Fibroblast of mammary gland (primary cell): Measurements from ENCODE around the gene MMP17.
A peak's percentile ranks its signal among the peaks of the same experiment; 100 is the strongest.

Experiments
- DNase-seq: peaks from one replicate; pipeline ENCODE4 v3.0.0-alpha.2; 2010; ENCODE audit warnings: low read depth
- H3K4me3 ChIP-seq: 2 replicates; pipeline ENCODE4 v1.5.1; 2011; ENCODE audit warnings: low read depth, mild to moderate bottlenecking, low read length, moderate library complexity; ENCODE audit not compliant: control insufficient read depth
- TF ChIP-seq, protein P1 (sequence below): conservative IDR thresholded peaks from 2 replicates; pipeline ENCODE4 v1.5.1; 2011; ENCODE audit warnings: low read depth, low read length, inconsistent platforms; ENCODE audit not compliant: control insufficient read depth, insufficient read depth

The MMP17 gene

DNA sequence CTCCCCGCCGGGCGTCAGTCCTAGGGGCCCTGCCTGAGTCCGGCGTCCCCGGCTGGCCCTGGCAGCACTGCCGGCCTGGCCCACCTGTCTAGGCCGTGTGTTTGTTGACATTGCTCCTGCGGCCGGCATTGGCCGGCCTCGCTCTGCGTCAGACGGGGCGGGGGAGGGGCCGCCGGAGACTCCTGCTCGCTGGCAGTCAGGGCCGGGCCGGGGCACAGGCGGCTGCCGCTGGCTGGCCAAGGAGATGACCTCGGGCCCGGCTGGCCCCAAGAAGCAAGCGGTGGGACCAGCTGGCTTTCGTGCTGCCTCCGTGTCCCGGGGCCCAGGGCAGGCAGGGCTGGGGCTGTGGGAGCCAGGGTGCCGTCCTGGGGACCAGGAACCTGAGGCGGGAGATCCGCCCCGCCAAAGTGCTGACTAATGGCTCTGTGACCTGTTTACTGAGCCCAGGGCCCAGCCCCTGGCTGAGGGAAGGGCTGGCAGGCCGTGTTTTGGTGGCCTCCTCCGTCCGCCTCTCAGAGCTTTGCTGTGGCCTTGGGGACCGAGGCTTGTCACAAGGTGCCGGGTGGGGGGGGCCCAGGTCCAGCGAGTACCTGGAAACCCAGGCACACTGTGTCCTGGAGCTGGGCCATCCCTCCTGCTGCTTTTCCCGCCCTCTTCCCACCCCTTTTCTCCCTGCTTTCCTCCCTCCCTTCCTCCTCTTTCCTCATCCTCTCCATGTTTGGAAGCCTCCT lies 68.1 kb downstream of the MMP17 start:
- TF ChIP-seq, protein P1, sequence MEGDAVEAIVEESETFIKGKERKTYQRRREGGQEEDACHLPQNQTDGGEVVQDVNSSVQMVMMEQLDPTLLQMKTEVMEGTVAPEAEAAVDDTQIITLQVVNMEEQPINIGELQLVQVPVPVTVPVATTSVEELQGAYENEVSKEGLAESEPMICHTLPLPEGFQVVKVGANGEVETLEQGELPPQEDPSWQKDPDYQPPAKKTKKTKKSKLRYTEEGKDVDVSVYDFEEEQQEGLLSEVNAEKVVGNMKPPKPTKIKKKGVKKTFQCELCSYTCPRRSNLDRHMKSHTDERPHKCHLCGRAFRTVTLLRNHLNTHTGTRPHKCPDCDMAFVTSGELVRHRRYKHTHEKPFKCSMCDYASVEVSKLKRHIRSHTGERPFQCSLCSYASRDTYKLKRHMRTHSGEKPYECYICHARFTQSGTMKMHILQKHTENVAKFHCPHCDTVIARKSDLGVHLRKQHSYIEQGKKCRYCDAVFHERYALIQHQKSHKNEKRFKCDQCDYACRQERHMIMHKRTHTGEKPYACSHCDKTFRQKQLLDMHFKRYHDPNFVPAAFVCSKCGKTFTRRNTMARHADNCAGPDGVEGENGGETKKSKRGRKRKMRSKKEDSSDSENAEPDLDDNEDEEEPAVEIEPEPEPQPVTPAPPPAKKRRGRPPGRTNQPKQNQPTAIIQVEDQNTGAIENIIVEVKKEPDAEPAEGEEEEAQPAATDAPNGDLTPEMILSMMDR, result no peak
- H3K4me3 ChIP-seq, result peak overlapping the region; percentile 55
- DNase-seq, result peak; percentile 89

DNA sequence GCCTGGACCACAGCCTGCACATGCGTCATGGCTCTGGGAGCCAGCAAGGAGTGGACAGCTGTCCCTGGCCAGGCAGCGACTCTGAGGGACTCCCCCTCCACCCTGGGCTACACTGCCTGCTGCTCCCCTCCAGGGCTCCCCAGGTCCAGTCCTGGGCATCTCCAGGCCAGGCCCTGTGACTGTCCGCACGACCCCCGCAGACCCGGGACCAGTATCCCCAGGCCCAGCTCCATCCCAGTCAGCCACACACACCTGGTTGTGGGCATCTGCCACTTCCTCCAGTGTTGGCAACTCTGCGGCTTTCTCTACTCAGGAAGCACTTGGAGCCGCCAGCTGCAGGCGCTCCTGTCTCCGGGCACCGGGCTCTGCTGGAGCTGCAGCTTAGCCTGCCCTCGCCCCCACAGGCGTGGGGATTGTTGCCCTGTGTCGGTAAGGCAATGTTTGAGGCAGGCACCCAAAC lies 68.6 kb downstream of the MMP17 start:
- peak overlapping the region; percentile 55 for H3K4me3 ChIP-seq
- TF ChIP-seq, protein P1, result no peak
- no peak for DNase-seq

DNA sequence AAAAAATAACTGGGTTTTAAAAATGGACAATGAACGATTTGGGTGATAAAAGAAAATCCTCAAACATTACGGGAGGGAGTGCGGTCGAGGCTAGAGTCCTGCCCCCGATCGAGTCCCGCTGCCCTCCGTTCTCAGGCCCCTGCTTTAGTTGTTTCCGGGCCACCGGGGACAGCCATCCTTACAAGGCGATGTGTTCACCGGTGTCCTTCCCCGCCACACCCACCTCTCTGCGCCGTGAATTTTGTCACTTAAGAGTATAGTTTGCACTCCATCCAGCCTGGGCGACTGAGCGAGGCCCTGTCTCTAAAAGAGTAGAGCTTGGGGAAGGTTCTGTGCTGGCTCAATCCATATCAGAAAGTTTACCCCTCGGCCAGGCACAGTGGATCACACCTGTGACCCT lies 69.1 kb downstream of the MMP17 start:
- DNase-seq, result no peak
- H3K4me3 ChIP-seq, result no peak overlapping the region
- TF ChIP-seq, protein P1, result no peak

DNA sequence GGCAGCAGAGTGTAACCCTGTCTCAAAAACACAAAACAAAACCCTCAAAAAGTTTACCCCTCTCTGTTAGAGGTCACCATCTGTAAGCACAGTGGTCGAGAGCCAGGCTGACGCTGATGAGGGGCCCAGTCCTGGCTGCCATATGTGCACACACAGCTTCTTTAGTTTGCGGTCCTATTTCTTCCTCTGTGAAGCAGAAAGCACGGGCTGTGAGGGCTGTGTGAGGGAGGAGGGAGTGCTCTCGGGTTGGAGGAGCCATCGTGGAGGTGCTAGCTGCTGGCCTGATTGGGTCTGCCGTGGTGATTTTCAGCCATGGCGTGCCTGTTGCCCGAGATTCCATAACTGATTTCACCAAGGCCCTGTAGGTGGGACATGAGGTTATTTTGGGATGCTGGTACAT lies 69.7 kb downstream of the MMP17 start:
- no peak for DNase-seq
- H3K4me3 ChIP-seq, result no peak overlapping the region
- TF ChIP-seq, protein P1, result no peak

DNA sequence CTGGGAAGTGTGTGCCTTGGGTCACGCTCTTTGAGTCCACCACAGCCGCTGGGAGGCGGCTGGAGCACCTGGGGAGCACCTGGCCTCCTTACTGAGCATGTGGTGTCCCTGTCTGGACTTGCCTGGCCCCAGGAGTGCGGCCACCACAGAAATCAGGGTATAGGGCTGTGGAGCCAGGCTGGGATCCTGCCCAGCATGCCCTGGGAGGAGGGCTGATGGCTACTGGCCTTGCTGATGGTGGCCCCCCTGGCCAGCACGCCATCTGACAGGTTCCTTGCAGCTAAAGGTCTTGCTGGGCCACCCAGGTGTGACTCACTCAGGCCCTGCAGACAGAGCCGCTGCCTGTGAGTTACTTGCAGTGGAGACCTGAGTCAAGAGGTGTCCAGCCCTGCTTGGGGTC lies 72.2 kb downstream of the MMP17 start:
- no peak overlapping the region for H3K4me3 ChIP-seq
- DNase-seq, result no peak
- TF ChIP-seq, protein P1, result no peak
